ENCODE data around the gene ERCC3.

- TF ChIP-seq CTCF (IDR thresholded peaks at IDR 0.05) (no peak), POLR2A (IDR thresholded peaks at IDR 0.05) (no peak), POLR2AphosphoS5 (IDR thresholded peaks at IDR 0.05) (no peak), EP300 (IDR thresholded peaks at IDR 0.05) (no peak)
These were observed 17.0 kb upstream of the ERCC3 start for GRCh38 chr2:127310980-127311379.

Data from upper lobe of left lung (tissue), 4 donors.